GM12872 (cell line): ENCODE data around the gene PHETA1.

ENCODE experiments used
- CTCF ChIP-seq: IDR thresholded peaks from 3 replicates; pipeline ENCODE4 v1.5.1; 2011; ENCODE audit warnings: low read depth, mild to moderate bottlenecking, low read length, moderate library complexity; ENCODE audit not compliant: insufficient read depth

The PHETA1 gene

GRCh38 chr12:111321317-111321716 lies 47.6 kb downstream of the PHETA1 start:
- no peak for TF ChIP-seq CTCF

- no peak for TF ChIP-seq CTCF
These were observed 48.4 kb downstream of the PHETA1 start for GRCh38 chr12:111320258-111321050.

- no peak for TF ChIP-seq CTCF
These were observed 49.2 kb downstream of the PHETA1 start for GRCh38 chr12:111319600-111320257.

GRCh38 chr12:111318450-111318849 lies 50.4 kb downstream of the PHETA1 start:
- no peak for TF ChIP-seq CTCF

- TF ChIP-seq CTCF = no peak
These were observed 52.2 kb downstream of the PHETA1 start for GRCh38 chr12:111316671-111317070.

GRCh38 chr12:111314953-111315539 lies 53.8 kb downstream of the PHETA1 start:
- TF ChIP-seq CTCF = no peak

- peak; percentile 97 for TF ChIP-seq CTCF
These were observed 55.0 kb downstream of the PHETA1 start for GRCh38 chr12:111313833-111314259.
